Bronchial epithelial cell (primary cell): ENCODE results near the gene ELAVL3. TPM values are rescaled to one million over a fixed set of nuclear protein-coding genes. Genes with fewer than 3 reads are reported as not detected.
"Not testable (repeated sequence)": the region's sequence is repeated elsewhere in the genome, so short reads cannot be mapped to it uniquely, and the experiment has no call there.

Experiments
- DNase-seq: peaks from one replicate; pipeline ENCODE4 v3.0.0-alpha.2; 2010; ENCODE audit warnings: low read depth
- FAIRE-seq: peaks from 2 replicates; lab custom pipeline; 2011; peaks lifted over from hg19 to GRCh38; lab: Jason Lieb, UNC
- H3K27me3 ChIP-seq: 2 replicates; pipeline ENCODE4 v1.5.1; 2011; ENCODE audit warnings: low read length; ENCODE audit not compliant: control insufficient read depth, insufficient read depth
- H3K36me3 ChIP-seq: 2 replicates; pipeline ENCODE4 v1.5.1; 2011; ENCODE audit warnings: low read length; ENCODE audit not compliant: control insufficient read depth, insufficient read depth
- H3K4me3 ChIP-seq: 2 replicates; pipeline ENCODE4 v1.5.1; 2011; ENCODE audit warnings: mild to moderate bottlenecking, low read depth, low read length, control low read depth
- total RNA-seq: library from RNA; depleted of rRNA; stranded (reverse); fragments of >200 nt; gene quantifications from 2 replicates; pipeline ENCODE4 v1.2.1, GENCODE V29; 2014
- TF ChIP-seq, protein P1 (sequence below): IDR thresholded peaks from 2 replicates; pipeline ENCODE4 v1.5.1; 2011; ENCODE audit warnings: mild to moderate bottlenecking, moderate library complexity, low read length, control low read depth, inconsistent platforms; ENCODE audit not compliant: insufficient read depth, severe bottlenecking

ELAVL3 gene
- total RNA-seq, 1 donor from 2014 or later = not detected

- H3K4me3 ChIP-seq = no peak overlapping the region
- peak; percentile 66 for DNase-seq
Measured at GRCh38 chr19:11444059-11444458, 36.8 kb downstream of the ELAVL3 start.

DNA sequence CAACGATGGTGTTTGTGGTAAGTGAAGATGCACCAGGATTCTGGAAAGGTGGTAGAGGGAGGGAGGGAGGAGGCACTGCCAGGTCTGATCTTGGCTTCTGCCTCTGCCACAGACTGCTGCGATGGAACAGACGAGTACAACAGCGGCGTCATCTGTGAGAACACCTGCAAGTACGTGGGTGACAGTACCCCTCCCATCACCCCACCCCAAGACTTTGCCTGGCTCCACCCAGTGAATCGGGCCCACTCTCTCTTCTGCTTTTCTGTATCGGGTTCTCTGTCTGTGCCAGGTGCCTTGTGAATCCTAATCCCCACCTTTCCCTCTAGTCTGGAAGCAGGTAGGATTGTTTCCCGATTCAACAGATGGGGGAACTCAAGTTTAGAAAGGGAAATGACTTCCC is 42.9 kb downstream of the ELAVL3 start:
- H3K4me3 ChIP-seq = no peak overlapping the region
- no peak for DNase-seq
- TF ChIP-seq, protein P1, sequence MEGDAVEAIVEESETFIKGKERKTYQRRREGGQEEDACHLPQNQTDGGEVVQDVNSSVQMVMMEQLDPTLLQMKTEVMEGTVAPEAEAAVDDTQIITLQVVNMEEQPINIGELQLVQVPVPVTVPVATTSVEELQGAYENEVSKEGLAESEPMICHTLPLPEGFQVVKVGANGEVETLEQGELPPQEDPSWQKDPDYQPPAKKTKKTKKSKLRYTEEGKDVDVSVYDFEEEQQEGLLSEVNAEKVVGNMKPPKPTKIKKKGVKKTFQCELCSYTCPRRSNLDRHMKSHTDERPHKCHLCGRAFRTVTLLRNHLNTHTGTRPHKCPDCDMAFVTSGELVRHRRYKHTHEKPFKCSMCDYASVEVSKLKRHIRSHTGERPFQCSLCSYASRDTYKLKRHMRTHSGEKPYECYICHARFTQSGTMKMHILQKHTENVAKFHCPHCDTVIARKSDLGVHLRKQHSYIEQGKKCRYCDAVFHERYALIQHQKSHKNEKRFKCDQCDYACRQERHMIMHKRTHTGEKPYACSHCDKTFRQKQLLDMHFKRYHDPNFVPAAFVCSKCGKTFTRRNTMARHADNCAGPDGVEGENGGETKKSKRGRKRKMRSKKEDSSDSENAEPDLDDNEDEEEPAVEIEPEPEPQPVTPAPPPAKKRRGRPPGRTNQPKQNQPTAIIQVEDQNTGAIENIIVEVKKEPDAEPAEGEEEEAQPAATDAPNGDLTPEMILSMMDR = no peak
- no peak for FAIRE-seq
- no peaks in the 10 kb centered on the region for H3K27me3 ChIP-seq
- peaks cover 27% of the 10 kb centered on the region for H3K36me3 ChIP-seq

More at GRCh38 chr19:11444059-11444458, 36.8 kb downstream of the ELAVL3 start:
- no peaks in the 10 kb centered on the region for H3K27me3 ChIP-seq
- no peak for FAIRE-seq
- peaks cover 37% of the 10 kb centered on the region for H3K36me3 ChIP-seq
- TF ChIP-seq, protein P1 = no peak

- no peak for FAIRE-seq
- TF ChIP-seq, protein P1 = no peak
- Histone ChIP-seq H3K27me3 (no peaks in the 10 kb centered on the region), H3K36me3 (peaks cover 16% of the 10 kb centered on the region), H3K4me3 (peak overlapping the region; percentile 90)
- DNase-seq = peak; percentile 13
Measured at GRCh38 chr19:11435833-11436313, 45.0 kb downstream of the ELAVL3 start.

DNA sequence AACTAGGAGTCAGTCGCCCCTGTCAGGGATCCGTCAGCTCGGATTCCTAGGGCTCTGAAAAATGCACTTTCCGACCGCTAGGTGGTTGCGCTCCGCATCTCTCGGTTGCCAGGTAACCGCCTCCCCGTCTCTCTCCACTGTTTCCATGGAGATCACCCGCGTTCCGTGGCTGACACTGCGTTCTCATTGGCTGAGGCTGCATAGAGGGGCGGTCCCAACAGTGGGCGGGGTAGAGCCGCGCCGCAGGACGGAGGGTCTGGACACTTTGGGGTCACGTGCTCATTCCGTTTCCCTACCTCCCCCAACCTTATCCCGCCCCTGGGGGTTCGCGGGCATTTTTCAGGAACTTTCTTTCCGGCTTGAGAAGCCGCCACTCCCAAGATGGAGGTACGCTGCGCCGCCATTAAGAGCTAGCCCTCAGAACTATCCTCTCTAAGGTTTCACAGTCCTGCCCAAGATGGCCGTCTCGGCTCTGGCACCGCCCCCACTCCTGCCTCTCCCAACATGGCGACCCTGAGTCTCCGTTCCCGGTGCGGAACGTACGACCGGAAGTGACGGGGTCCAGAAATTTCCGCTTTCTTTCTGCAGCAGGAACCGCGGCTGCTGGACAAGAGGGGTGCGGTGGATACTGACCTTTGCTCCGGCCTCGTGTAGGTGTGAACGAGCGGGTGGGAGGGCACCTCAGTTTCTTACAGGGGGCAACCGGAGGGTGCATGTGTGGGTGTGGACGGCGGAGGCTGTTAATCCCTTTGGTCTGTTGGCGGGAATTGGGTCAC is 45.6 kb downstream of the ELAVL3 start, which contains the start of the genes ODAD3 and PRKCSH:
Gene ODAD3 (minus strand): TSS at position 65 of the 776 bp plus-strand sequence. CDS start 105 bp downstream, outside the sequence.
Gene PRKCSH (plus strand): TSS at position 579 of the 776 bp plus-strand sequence. CDS start 483 bp downstream, outside the sequence.
- FAIRE-seq (peak; percentile 83), DNase-seq (peak; percentile 98)

DNA sequence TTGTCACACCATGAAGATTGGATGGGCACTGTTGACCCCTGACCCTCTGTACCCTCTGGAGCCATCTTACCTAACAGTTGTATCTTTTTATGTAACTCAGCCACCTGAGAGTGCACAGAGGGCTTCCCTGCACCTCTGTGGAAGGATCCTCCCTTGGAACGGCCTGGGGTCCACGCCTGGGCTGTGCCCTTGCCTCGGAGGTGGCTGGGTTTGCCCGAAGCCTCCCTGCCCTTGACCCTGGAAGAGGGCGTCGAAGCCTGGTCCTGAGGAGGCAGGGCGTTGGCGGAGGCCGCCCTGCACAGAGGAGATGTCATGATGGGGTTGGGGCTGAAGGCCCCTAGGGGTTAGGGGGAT is 46.2 kb downstream of the ELAVL3 start:
- H3K36me3 ChIP-seq = peaks cover 14% of the 10 kb centered on the region
- TF ChIP-seq, protein P1 = no peak
- FAIRE-seq (no peak), DNase-seq (no peak)
- H3K4me3 ChIP-seq = peak overlapping the region; percentile 90
- no peaks in the 10 kb centered on the region for H3K27me3 ChIP-seq

More for the DNA sequence above, 45.6 kb downstream of the ELAVL3 start, which contains the start of the genes ODAD3 and PRKCSH:
- peaks cover 14% of the 10 kb centered on the region for H3K36me3 ChIP-seq
- H3K27me3 ChIP-seq = no peaks in the 10 kb centered on the region
- H3K4me3 ChIP-seq = peak within 1 kb of the TSS; percentile 90
- TF ChIP-seq, protein P1 = peak; percentile 89

GRCh38 chr19:11433526-11433925 is 47.3 kb downstream of the ELAVL3 start:
- not testable (repeated sequence) for H3K27me3 ChIP-seq, H3K4me3 ChIP-seq, FAIRE-seq, DNase-seq
- peaks cover 13% of the 10 kb centered on the region for H3K36me3 ChIP-seq
